HepG2 (cell line): ENCODE measurements around the gene RETREG2. TPM values are rescaled to one million over a fixed set of nuclear protein-coding genes. Genes with fewer than 3 reads are reported as not detected.

ENCODE experiments used
- EHMT2 ChIP-seq: fragments of 200-600 bp; sonication (generic); IDR thresholded peaks from 2 replicates; pipeline ENCODE4 v1.7.0; 2017; ENCODE audit warnings: antibody characterized with exemption, low read depth, low read length, borderline replicate concordance
- FOXA1 ChIP-seq, 2 experiments: fragments of 450-650 bp in 1 of 2; sonication (generic) in 1 of 2; formaldehyde crosslinking in 1 of 2; IDR thresholded peaks; 2 replicates each; pipeline versions ENCODE4 v1.4.0 to v1.6.1; 2016 to 2020; ENCODE audit warnings: missing genetic modification reagents in 1 of 2
- ONECUT2 ChIP-seq: sonication (generic); formaldehyde crosslinking; IDR thresholded peaks from 2 replicates; pipeline ENCODE4 v1.4.0; 2020; ENCODE audit warnings: missing genetic modification reagents
- POLR2A ChIP-seq, 2 experiments: IDR thresholded peaks; 2 replicates each; pipeline ENCODE4 v1.6.1; 2011; ENCODE audit warnings: low read depth in 2 of 2, low read length in 2 of 2, mild to moderate bottlenecking in 1 of 2, moderate library complexity in 1 of 2; ENCODE audit not compliant: insufficient read depth in 1 of 2
- SCMH1 ChIP-seq: sonication (generic); formaldehyde crosslinking; IDR thresholded peaks from 2 replicates; pipeline ENCODE4 v1.9.0; 2021; ENCODE audit warnings: missing genetic modification reagents, mild to moderate bottlenecking, borderline replicate concordance
- SETDB1 ChIP-seq: sonication (generic); formaldehyde crosslinking; IDR thresholded peaks from 2 replicates; pipeline ENCODE4 v1.5.1; 2020; ENCODE audit warnings: missing genetic modification reagents, mild to moderate bottlenecking, borderline replicate concordance
- THYN1 ChIP-seq: sonication (generic); formaldehyde crosslinking; IDR thresholded peaks from 2 replicates; pipeline ENCODE4 v1.8.1; 2023; ENCODE audit warnings: low read depth, mild to moderate bottlenecking, moderate library complexity, missing genetic modification reagents, borderline replicate concordance
- U2AF1 ChIP-seq: fragments of 200-400 bp; formaldehyde crosslinking; optimal IDR thresholded peaks from 2 replicates; pipeline ENCODE3; 2017; ENCODE audit warnings: mild to moderate bottlenecking, low read depth, low read length
- ZFP1 ChIP-seq: IDR thresholded peaks from 2 replicates; pipeline ENCODE4 v1.6.1; 2016
- ZNF225 ChIP-seq: sonication (generic); formaldehyde crosslinking; IDR thresholded peaks from 2 replicates; pipeline ENCODE4 v1.4.0; 2020; ENCODE audit warnings: mild to moderate bottlenecking, missing genetic modification reagents
- ZNF501 ChIP-seq: sonication (generic); formaldehyde crosslinking; IDR thresholded peaks from 2 replicates; pipeline ENCODE4 v1.5.1; 2020; ENCODE audit warnings: mild to moderate bottlenecking, moderate library complexity, missing genetic modification reagents
- ZNF567 ChIP-seq: sonication (generic); formaldehyde crosslinking; IDR thresholded peaks from 2 replicates; pipeline ENCODE4 v1.8.1; 2023; ENCODE audit warnings: mild to moderate bottlenecking, missing genetic modification reagents, borderline replicate concordance
- ZNF7 ChIP-seq: IDR thresholded peaks from 2 replicates; pipeline ENCODE4 v1.6.1; 2016; ENCODE audit warnings: missing biosample characterization, missing genetic modification reagents
- ZNF720 ChIP-seq: sonication (generic); formaldehyde crosslinking; IDR thresholded peaks from 2 replicates; pipeline ENCODE4 v1.4.0; 2020; ENCODE audit warnings: missing genetic modification reagents
- ZNF839 ChIP-seq: sonication (generic); formaldehyde crosslinking; IDR thresholded peaks from 2 replicates; pipeline ENCODE4 v1.4.0; 2020; ENCODE audit warnings: missing genetic modification reagents, mild to moderate bottlenecking, borderline replicate concordance
- polyA plus RNA-seq, 8 experiments: library from polyadenylated mRNA; depleted of rRNA in 3 of 8; stranded (reverse) in 7 of 8; unstranded in 1 of 8; fragments of >200 nt; fragmentation: Illumina TruSeq in 4 of 8; extraction: Trizol in 4 of 8; gene quantifications; 2 replicates each; pipeline versions ENCODE4 v1.2.1 to v1.2.3, GENCODE V29; 2011 to 2016; ENCODE audit warnings: low read depth in 4 of 8, missing spikeins in 1 of 8, mixed read lengths in 1 of 8; ENCODE audit not compliant: insufficient read depth in 1 of 8
- total RNA-seq, 5 experiments: library from RNA; depleted of rRNA; stranded (reverse); fragments of >200 nt; fragmentation: Illumina TruSeq; extraction: Trizol; gene quantifications; 2 replicates each; pipeline ENCODE4 v1.2.3, GENCODE V29; 2016; ENCODE audit warnings: low read depth in 1 of 5
- TF ChIP-seq, protein P1 (sequence below): sonication (generic); formaldehyde crosslinking; IDR thresholded peaks from 2 replicates; pipeline ENCODE4 v1.5.1; 2020; ENCODE audit warnings: missing genetic modification reagents, mild to moderate bottlenecking, borderline replicate concordance
- TF ChIP-seq, protein P2 (sequence below): sonication (generic); formaldehyde crosslinking; IDR thresholded peaks from 2 replicates; pipeline ENCODE4 v1.5.0; 2020; ENCODE audit warnings: mild to moderate bottlenecking, missing genetic modification reagents
- TF ChIP-seq, protein P3 (sequence below), 2 experiments: IDR thresholded peaks; 2 replicates each; pipeline ENCODE4 v1.6.1; 2011 to 2012; ENCODE audit warnings: low read length in 2 of 2, borderline replicate concordance in 1 of 2, low read depth in 1 of 2, mild to moderate bottlenecking in 1 of 2, moderate library complexity in 1 of 2
- TF ChIP-seq, protein P4 (sequence below): IDR thresholded peaks from 2 replicates; pipeline ENCODE4 v1.6.1; 2016; ENCODE audit warnings: missing compliant biosample characterization, missing genetic modification reagents, borderline replicate concordance

RETREG2 gene
- total and polyA plus RNA-seq, 2 of the 13 experiments (the other 11 are each of a cell fraction or from before 2014, with no cell fraction given) = 86.0 to 134 TPM

DNA sequence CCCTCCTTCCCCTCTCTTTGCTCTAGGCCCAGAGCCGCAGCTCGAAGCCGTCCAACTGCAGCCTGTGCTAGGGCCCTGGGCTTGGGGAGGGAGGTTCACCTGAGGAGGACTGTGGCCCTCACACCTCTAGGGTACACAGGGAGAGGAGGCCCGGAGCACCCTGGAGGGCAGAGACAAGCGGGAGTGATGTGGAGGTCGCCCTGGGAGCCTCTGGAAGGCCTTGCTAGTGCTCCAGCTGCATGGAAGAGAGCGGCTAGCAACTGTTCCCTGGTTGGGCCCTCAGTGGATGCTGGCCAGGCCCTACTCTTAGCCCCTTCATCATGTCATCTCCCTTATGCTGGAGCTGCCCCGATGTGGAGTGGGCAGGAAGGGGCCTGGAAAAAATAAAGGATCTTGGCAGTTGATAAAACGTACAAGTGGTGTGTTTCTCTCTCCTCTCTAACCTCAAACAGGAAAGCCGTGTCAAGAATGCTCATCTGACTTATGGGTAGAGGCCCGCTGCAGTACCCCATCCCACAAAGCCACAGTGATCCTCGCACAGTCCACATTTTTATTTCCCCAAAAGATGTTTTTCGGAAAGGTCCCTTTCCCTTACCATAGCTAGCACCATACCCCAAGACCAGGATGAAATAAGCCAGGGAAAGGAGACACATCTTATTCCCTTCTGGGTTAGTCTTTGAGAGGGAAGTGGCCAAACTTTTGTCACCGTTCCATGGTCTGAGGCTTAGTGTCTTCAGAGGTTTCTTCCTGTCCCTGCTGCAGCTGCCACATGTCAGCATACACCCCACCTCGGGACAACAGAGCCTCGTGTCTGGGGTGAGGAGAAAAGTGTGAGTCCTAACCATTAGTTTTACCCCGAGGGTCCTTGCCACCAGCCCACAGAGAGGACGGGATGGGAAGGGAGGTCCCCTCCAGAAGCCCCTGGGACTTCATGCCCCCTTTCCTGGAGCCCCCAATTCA is 31.4 kb downstream of the RETREG2 start (continued):
- TF ChIP-seq, protein P1, sequence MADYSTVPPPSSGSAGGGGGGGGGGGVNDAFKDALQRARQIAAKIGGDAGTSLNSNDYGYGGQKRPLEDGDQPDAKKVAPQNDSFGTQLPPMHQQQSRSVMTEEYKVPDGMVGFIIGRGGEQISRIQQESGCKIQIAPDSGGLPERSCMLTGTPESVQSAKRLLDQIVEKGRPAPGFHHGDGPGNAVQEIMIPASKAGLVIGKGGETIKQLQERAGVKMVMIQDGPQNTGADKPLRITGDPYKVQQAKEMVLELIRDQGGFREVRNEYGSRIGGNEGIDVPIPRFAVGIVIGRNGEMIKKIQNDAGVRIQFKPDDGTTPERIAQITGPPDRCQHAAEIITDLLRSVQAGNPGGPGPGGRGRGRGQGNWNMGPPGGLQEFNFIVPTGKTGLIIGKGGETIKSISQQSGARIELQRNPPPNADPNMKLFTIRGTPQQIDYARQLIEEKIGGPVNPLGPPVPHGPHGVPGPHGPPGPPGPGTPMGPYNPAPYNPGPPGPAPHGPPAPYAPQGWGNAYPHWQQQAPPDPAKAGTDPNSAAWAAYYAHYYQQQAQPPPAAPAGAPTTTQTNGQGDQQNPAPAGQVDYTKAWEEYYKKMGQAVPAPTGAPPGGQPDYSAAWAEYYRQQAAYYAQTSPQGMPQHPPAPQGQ (CRISPR knock-in tag) = 0 out of 2 replicates have a peak, but pooled peaks have one; percentile 29
- TF ChIP-seq ZNF567 (no peak), ZNF839 (no peak), ZNF225 (CRISPR knock-in tag) (0 out of 2 replicates have a peak, but pooled peaks have one; percentile 74), ZNF501 (0 out of 2 replicates have a peak, but pooled peaks have one; percentile 24), ZNF7 (CRISPR knock-in tag) (no peak), SCMH1 (CRISPR knock-in tag) (no peak), U2AF1 (no peak), ZNF720 (CRISPR knock-in tag) (no peak), ZFP1 (no peak), SETDB1 (CRISPR knock-in tag) (0 out of 2 replicates have a peak, but pooled peaks have one; percentile 50), THYN1 (CRISPR knock-in tag) (no peak), EHMT2 (no peak), FOXA1 (IDR thresholded peaks at IDR 0.05) (no peak), FOXA1 (CRISPR knock-in tag; IDR thresholded peaks at IDR 0.05) (no peak), POLR2A (IDR thresholded peaks at IDR 0.05; ENCODE audit: insufficient read depth in 1 of 2, low read depth in 2 of 2, low read length in 2 of 2) (peak in 1 of 2 experiments; percentile 20; a peak in 1 of 4 replicates), ONECUT2 (no peak)
- TF ChIP-seq, protein P2, sequence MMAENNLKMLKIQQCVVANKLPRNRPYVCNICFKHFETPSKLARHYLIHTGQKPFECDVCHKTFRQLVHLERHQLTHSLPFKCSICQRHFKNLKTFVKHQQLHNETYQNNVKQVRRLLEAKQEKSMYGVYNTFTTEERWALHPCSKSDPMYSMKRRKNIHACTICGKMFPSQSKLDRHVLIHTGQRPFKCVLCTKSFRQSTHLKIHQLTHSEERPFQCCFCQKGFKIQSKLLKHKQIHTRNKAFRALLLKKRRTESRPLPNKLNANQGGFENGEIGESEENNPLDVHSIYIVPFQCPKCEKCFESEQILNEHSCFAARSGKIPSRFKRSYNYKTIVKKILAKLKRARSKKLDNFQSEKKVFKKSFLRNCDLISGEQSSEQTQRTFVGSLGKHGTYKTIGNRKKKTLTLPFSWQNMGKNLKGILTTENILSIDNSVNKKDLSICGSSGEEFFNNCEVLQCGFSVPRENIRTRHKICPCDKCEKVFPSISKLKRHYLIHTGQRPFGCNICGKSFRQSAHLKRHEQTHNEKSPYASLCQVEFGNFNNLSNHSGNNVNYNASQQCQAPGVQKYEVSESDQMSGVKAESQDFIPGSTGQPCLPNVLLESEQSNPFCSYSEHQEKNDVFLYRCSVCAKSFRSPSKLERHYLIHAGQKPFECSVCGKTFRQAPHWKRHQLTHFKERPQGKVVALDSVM (CRISPR knock-in tag) = peak; percentile 22; the same call in 1 of the 2 replicates
- TF ChIP-seq, protein P3, sequence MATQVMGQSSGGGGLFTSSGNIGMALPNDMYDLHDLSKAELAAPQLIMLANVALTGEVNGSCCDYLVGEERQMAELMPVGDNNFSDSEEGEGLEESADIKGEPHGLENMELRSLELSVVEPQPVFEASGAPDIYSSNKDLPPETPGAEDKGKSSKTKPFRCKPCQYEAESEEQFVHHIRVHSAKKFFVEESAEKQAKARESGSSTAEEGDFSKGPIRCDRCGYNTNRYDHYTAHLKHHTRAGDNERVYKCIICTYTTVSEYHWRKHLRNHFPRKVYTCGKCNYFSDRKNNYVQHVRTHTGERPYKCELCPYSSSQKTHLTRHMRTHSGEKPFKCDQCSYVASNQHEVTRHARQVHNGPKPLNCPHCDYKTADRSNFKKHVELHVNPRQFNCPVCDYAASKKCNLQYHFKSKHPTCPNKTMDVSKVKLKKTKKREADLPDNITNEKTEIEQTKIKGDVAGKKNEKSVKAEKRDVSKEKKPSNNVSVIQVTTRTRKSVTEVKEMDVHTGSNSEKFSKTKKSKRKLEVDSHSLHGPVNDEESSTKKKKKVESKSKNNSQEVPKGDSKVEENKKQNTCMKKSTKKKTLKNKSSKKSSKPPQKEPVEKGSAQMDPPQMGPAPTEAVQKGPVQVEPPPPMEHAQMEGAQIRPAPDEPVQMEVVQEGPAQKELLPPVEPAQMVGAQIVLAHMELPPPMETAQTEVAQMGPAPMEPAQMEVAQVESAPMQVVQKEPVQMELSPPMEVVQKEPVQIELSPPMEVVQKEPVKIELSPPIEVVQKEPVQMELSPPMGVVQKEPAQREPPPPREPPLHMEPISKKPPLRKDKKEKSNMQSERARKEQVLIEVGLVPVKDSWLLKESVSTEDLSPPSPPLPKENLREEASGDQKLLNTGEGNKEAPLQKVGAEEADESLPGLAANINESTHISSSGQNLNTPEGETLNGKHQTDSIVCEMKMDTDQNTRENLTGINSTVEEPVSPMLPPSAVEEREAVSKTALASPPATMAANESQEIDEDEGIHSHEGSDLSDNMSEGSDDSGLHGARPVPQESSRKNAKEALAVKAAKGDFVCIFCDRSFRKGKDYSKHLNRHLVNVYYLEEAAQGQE (IDR thresholded peaks at IDR 0.05; ENCODE audit: borderline replicate concordance in 1 of 2, low read depth in 1 of 2, low read length in 2 of 2) = no peak
- TF ChIP-seq, protein P4, sequence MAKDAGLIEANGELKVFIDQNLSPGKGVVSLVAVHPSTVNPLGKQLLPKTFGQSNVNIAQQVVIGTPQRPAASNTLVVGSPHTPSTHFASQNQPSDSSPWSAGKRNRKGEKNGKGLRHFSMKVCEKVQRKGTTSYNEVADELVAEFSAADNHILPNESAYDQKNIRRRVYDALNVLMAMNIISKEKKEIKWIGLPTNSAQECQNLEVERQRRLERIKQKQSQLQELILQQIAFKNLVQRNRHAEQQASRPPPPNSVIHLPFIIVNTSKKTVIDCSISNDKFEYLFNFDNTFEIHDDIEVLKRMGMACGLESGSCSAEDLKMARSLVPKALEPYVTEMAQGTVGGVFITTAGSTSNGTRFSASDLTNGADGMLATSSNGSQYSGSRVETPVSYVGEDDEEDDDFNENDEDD (CRISPR knock-in tag) = no peak
